AG04449 (cell line): ENCODE results near the gene PTCH2.
"Not testable (repeated sequence)": the region's sequence is repeated elsewhere in the genome, so short reads cannot be mapped to it uniquely, and the experiment has no call there.

Source experiments
- CTCF ChIA-PET: fragments of 350-600 bp; formaldehyde crosslinking; extraction: SDS; loops from one replicate; lab custom pipeline; 2021; ENCODE audit warnings: antibody characterized with exemption; lab: Yijun Ruan, JAX
- POLR2A ChIA-PET: fragments of 400-600, 350-600 bp; formaldehyde crosslinking; extraction: SDS; loops from one replicate; lab custom pipeline; 2020; ENCODE audit warnings: antibody characterized with exemption, inconsistent platforms; lab: Yijun Ruan, JAX
- DNase-seq: peaks from one replicate; pipeline ENCODE4 v3.0.0-alpha.2; 2010; ENCODE audit warnings: low read depth, low spot score
- H3K4me3 ChIP-seq: 2 replicates; pipeline ENCODE4 v1.5.1; 2011; ENCODE audit warnings: low read depth, mild to moderate bottlenecking, control low read depth, low read length
- TF ChIP-seq, protein P1 (sequence below): IDR thresholded peaks from one replicate; pipeline ENCODE4 v1.5.1; 2011; ENCODE audit warnings: mild to moderate bottlenecking, moderate library complexity, low read length, control low read depth, inconsistent platforms; ENCODE audit not compliant: insufficient read depth; ENCODE audit errors: missing control alignments

Gene PTCH2

DNA sequence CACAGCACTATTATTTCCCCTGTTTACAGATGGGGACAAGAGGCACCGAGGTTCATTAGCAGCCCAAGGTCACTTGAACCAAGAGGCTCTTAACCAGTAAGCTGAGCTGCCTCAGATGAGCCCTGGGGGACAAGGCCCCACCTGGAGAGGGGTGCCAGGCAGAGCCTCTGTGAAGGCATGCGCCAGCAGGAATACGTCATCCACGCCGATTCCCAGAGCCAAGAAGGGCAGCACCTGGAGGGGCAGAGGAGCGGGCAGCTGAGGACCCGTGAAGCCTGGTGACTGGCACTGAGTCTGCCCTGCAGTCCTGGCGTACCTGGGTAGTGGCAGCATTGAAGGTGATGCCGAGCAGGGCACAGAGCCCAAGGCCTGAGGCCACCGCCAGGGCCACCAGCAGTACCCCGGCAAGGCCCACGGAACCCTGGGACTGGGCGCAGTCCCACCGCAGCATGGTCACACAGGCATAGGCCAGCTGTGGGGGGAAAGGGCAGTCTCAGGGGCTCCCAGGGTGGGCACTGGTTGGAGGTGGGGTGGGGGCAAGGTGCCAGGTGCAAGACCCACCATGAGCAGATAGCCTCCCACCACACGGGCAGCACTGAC is 14.1 kb downstream of the PTCH2 start:
- no peak for DNase-seq
- TF ChIP-seq, protein P1, sequence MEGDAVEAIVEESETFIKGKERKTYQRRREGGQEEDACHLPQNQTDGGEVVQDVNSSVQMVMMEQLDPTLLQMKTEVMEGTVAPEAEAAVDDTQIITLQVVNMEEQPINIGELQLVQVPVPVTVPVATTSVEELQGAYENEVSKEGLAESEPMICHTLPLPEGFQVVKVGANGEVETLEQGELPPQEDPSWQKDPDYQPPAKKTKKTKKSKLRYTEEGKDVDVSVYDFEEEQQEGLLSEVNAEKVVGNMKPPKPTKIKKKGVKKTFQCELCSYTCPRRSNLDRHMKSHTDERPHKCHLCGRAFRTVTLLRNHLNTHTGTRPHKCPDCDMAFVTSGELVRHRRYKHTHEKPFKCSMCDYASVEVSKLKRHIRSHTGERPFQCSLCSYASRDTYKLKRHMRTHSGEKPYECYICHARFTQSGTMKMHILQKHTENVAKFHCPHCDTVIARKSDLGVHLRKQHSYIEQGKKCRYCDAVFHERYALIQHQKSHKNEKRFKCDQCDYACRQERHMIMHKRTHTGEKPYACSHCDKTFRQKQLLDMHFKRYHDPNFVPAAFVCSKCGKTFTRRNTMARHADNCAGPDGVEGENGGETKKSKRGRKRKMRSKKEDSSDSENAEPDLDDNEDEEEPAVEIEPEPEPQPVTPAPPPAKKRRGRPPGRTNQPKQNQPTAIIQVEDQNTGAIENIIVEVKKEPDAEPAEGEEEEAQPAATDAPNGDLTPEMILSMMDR: no peak
- POLR2A ChIA-PET: no interaction called here
- CTCF ChIA-PET: interaction anchor here (1.0 to 10.5 kb wide), 2 partner anchors 97 to 183 kb away, joined by 3 to 92 read pairs; partner anchors contain the start of genes HECTD3 and UROD
- no peak overlapping the region for H3K4me3 ChIP-seq

GRCh38 chr1:44828003-44828651 is 14.9 kb downstream of the PTCH2 start:
- TF ChIP-seq, protein P1: no peak
- POLR2A ChIA-PET: no interaction called here
- CTCF ChIA-PET: interaction anchor here (1.0 to 8.0 kb wide), 4 partner anchors 8 to 186 kb away, joined by 3 to 62 read pairs (median 3); no protein-coding TSS in a partner anchor
- no peak for DNase-seq
- H3K4me3 ChIP-seq: no peak overlapping the region

- no peak for DNase-seq
- TF ChIP-seq, protein P1: no peak
- H3K4me3 ChIP-seq: no peak overlapping the region
- ChIA-PET POLR2A (no interaction called here), CTCF (interaction anchor here (0.6 to 8.0 kb wide), 5 partner anchors 9 to 187 kb away, joined by 3 to 62 read pairs (median 3); no protein-coding TSS in a partner anchor)
Measured at GRCh38 chr1:44827197-44828002, 15.7 kb downstream of the PTCH2 start.

GRCh38 chr1:44826375-44827196 is 16.5 kb downstream of the PTCH2 start:
- DNase-seq: no peak

DNA sequence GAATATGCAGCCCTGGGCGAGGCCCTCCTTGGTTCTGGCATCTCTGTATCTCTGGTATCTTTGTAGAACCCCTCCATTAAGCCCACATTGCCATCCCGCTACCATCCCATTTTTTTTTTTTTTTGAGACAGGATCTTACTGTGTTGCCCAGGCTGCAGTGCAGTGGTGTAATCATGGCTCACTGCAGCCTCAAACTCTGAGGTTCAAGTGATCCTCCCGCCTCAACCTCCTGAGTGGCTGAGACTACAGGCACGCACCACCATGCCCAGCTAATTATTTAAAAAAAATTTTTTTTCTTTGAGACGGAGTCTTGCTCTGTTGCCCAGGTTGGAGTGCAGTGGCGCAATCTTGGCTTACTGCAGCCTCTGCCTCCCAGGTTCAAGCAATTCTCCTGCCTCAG is 18.7 kb downstream of the PTCH2 start:
- H3K4me3 ChIP-seq, POLR2A ChIA-PET, DNase-seq: not testable (repeated sequence)
- CTCF ChIA-PET: interaction anchor here (0.7 to 8.0 kb wide), 3 partner anchors 12 to 95 kb away, joined by 3 to 62 read pairs (median 7); partner anchors contain the start of gene PLK3

More at GRCh38 chr1:44826375-44827196, 16.5 kb downstream of the PTCH2 start:
- H3K4me3 ChIP-seq: no peak overlapping the region
- CTCF ChIA-PET: interaction anchor here (0.6 to 8.0 kb wide), 3 partner anchors 10 to 188 kb away, joined by 3 to 62 read pairs (median 3); no protein-coding TSS in a partner anchor
- POLR2A ChIA-PET: interaction anchor here (0.6 kb wide), 1 partner anchor 12 kb away, joined by 4 read pairs; no protein-coding TSS in a partner anchor
- TF ChIP-seq, protein P1: no peak
